ENCODE data around the gene GRAMD1A. TPM values are rescaled to one million over a fixed set of nuclear protein-coding genes. Genes with fewer than 3 reads are reported as not detected.

GRAMD1A gene
- total RNA-seq, 4 donors from 2014 or later = 14.2 to 32.1 (median 21.6) TPM

DNA sequence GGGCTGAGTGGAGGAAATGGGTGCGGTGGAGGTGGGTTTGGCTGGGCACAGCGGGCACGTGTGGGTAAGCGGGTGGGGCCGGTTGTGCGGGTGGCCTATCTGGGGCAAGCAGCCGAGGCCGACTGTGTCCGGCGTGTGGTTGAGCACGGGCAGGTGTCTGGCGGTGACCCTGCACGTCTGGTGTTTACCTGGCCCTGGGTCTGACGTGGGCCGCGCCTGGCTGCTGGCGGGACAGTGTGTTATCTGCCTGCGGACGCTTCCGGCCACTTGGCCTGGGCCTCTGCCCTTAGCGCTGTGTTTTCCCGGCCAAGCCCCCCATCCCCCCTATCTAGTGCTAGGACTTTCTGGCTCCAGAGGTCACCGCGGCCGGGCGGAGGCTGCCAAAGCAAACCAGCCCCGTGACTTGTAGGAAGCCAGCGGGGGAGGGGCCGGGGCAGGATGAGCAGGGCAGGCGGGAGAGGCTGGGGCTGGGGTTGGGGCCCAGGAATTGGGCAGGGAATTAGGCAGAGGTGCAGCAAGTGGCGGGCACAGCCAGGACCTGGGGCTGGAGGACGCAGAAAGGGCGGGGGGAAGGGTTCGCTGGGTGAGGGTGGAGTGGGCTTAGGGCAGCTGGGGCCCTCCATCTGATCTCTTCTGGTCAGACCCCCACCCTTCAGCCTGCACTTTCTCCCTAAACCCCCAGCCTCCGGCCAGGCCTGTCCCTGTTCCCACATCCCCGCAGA, 40.9 kb downstream of the GRAMD1A start:
- no peak for TF ChIP-seq POLR2A (IDR thresholded peaks at IDR 0.05)
- no peak for TF ChIP-seq EP300 (IDR thresholded peaks at IDR 0.05; ENCODE audit: low read depth)
- TF ChIP-seq, protein P1, sequence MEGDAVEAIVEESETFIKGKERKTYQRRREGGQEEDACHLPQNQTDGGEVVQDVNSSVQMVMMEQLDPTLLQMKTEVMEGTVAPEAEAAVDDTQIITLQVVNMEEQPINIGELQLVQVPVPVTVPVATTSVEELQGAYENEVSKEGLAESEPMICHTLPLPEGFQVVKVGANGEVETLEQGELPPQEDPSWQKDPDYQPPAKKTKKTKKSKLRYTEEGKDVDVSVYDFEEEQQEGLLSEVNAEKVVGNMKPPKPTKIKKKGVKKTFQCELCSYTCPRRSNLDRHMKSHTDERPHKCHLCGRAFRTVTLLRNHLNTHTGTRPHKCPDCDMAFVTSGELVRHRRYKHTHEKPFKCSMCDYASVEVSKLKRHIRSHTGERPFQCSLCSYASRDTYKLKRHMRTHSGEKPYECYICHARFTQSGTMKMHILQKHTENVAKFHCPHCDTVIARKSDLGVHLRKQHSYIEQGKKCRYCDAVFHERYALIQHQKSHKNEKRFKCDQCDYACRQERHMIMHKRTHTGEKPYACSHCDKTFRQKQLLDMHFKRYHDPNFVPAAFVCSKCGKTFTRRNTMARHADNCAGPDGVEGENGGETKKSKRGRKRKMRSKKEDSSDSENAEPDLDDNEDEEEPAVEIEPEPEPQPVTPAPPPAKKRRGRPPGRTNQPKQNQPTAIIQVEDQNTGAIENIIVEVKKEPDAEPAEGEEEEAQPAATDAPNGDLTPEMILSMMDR (IDR thresholded peaks at IDR 0.05) = no peak
- peak; percentile 19 to 54 (median 33) for TF ChIP-seq POLR2AphosphoS5 (IDR thresholded peaks at IDR 0.05)
- Histone ChIP-seq H3K4me3 (peak overlapping the region in 1 of 4 donors; percentile 21), H3K4me1 (peaks cover 14 to 37% (median 23%) of the 10 kb centered on the region in 4 donors), H3K27ac (peak overlapping the region; percentile 22 to 58 (median 47)), H3K9me3 (no peaks in the 10 kb centered on the region), H3K36me3 (no peaks in the 10 kb centered on the region), H3K27me3 (peaks cover 23% of the 10 kb centered on the region)
- in situ Hi-C loops (cut with MboI; ENCODE audit: low pct_ligation_motif_present in 1 of 4, low pct_unique_long_range_greater_than_20kb in 1 of 4, low sequenced_read_pairs in 3 of 4) (no loop called here), intact Hi-C loops (cut with DNase I; ENCODE audit: low total_unique reads) (no loop called here)
- WGBS, 2 donors (ENCODE audit: low coverage in 1 of 2) = 14% methylated on average over 32 of the region's 36 CpGs; no CpG with 5 or more reads in 1 of the 2 donors
- DNase-seq = peak; percentile 77

- DNase-seq = no peak
- Histone ChIP-seq H3K36me3 (no peaks in the 10 kb centered on the region), H3K27me3 (peaks cover 23% of the 10 kb centered on the region), H3K27ac (peak within 1 kb of the TSS; percentile 22 to 58 (median 47)), H3K4me1 (peaks cover 14 to 37% (median 23%) of the 10 kb centered on the region in 4 donors), H3K9me3 (no peaks in the 10 kb centered on the region), H3K4me3 (peak within 1 kb of the TSS in 1 of 4 donors; percentile 21)
- 67% methylated on average over 13 of the region's 19 CpGs; no CpG with 5 or more reads in 1 of the 2 donors for WGBS, 2 donors (ENCODE audit: low coverage in 1 of 2)
- intact Hi-C loops (cut with DNase I; ENCODE audit: low total_unique reads) = no loop called here
- in situ Hi-C loops (cut with MboI; ENCODE audit: low pct_ligation_motif_present in 1 of 4, low pct_unique_long_range_greater_than_20kb in 1 of 4, low sequenced_read_pairs in 3 of 4) = no loop called here
- TF ChIP-seq POLR2AphosphoS5 (IDR thresholded peaks at IDR 0.05) (no peak), POLR2A (IDR thresholded peaks at IDR 0.05) (no peak)
- TF ChIP-seq, protein P1 (IDR thresholded peaks at IDR 0.05) = no peak
Observed at GRCh38 chr19:35041548-35042055, 41.5 kb downstream of the GRAMD1A start, which contains the start of gene HPN. Gene HPN, plus strand, starts transcription at chr19:35041721. Its CDS starts 786 bp downstream, at chr19:35042507.

GRCh38 chr19:35042056-35042730, 42.1 kb downstream of the GRAMD1A start:
- Histone ChIP-seq H3K4me1 (peaks cover 14 to 37% (median 23%) of the 10 kb centered on the region in 4 donors), H3K4me3 (no peak overlapping the region)
- 68 to 76% methylated on average over 5 to 14 of the region's 14 CpGs for WGBS, 2 donors (ENCODE audit: low coverage in 1 of 2)

More at GRCh38 chr19:35042056-35042730, 42.1 kb downstream of the GRAMD1A start:
- peaks cover 23% of the 10 kb centered on the region for H3K27me3 ChIP-seq
- in situ Hi-C loops (cut with MboI; ENCODE audit: low pct_ligation_motif_present in 1 of 4, low pct_unique_long_range_greater_than_20kb in 1 of 4, low sequenced_read_pairs in 3 of 4) (no loop called here), intact Hi-C loops (cut with DNase I; ENCODE audit: low total_unique reads) (no loop called here)
- no peaks in the 10 kb centered on the region for H3K36me3 ChIP-seq
- no peaks in the 10 kb centered on the region for H3K9me3 ChIP-seq
- DNase-seq = no peak
- H3K27ac ChIP-seq = no peak overlapping the region
- no peak for TF ChIP-seq POLR2AphosphoS5 (IDR thresholded peaks at IDR 0.05)
- TF ChIP-seq EP300 (IDR thresholded peaks at IDR 0.05; ENCODE audit: low read depth) = no peak
- TF ChIP-seq, protein P1 (IDR thresholded peaks at IDR 0.05) = no peak
- TF ChIP-seq POLR2A (IDR thresholded peaks at IDR 0.05) = no peak

All from transverse colon (tissue), 4 donors.